ENCODE data around the gene MSI2.

MSI2 gene

GRCh38 chr17:57266902-57267311 lies 10.6 kb downstream of the MSI2 start:
- POLR2A ChIA-PET = no interaction called here
- TF ChIP-seq SUZ12 (IDR thresholded peaks at IDR 0.05) (no peak), FOXM1 (IDR thresholded peaks at IDR 0.05; ENCODE audit: borderline replicate concordance) (no peak), FOXA1 (IDR thresholded peaks at IDR 0.05) (no peak), PKNOX1 (IDR thresholded peaks at IDR 0.05) (no peak), SP1 (IDR thresholded peaks at IDR 0.05) (no peak), ZNF384 (IDR thresholded peaks at IDR 0.05) (no peak), CTBP1 (IDR thresholded peaks at IDR 0.05; ENCODE audit: borderline replicate concordance) (no peak), HDGF (IDR thresholded peaks at IDR 0.05; ENCODE audit: borderline replicate concordance) (no peak), TARDBP (IDR thresholded peaks at IDR 0.05) (no peak), L3MBTL2 (conservative IDR thresholded peaks at IDR 0.05) (no peak), NFRKB (IDR thresholded peaks at IDR 0.05) (no peak), LEF1 (IDR thresholded peaks at IDR 0.05; ENCODE audit: borderline replicate concordance) (no peak), ELF4 (IDR thresholded peaks at IDR 0.05) (no peak), ARNT (IDR thresholded peaks at IDR 0.05) (no peak), BHLHE40 (IDR thresholded peaks at IDR 0.05; ENCODE audit: borderline replicate concordance) (no peak), FOXK2 (IDR thresholded peaks at IDR 0.05) (no peak)
- CTCF ChIA-PET = interaction anchor here (0.6 kb wide), 1 partner anchor 17 kb away, joined by 4 read pairs; no protein-coding TSS in a partner anchor
- no peak for DNase-seq (ENCODE audit: extremely low spot score)

- TF ChIP-seq LEF1 (IDR thresholded peaks at IDR 0.05; ENCODE audit: borderline replicate concordance) = no peak
- no peak for TF ChIP-seq L3MBTL2 (conservative IDR thresholded peaks at IDR 0.05)
- no peak for TF ChIP-seq NFRKB (IDR thresholded peaks at IDR 0.05)
- no peak for TF ChIP-seq ELF4 (IDR thresholded peaks at IDR 0.05)
- TF ChIP-seq BHLHE40 (IDR thresholded peaks at IDR 0.05; ENCODE audit: borderline replicate concordance) = no peak
- TF ChIP-seq CTBP1 (IDR thresholded peaks at IDR 0.05; ENCODE audit: borderline replicate concordance) = no peak
- TF ChIP-seq HDGF (IDR thresholded peaks at IDR 0.05; ENCODE audit: borderline replicate concordance) = no peak
- TF ChIP-seq PKNOX1 (IDR thresholded peaks at IDR 0.05) = no peak
- no peak for TF ChIP-seq ZNF384 (IDR thresholded peaks at IDR 0.05)
- TF ChIP-seq FOXM1 (IDR thresholded peaks at IDR 0.05; ENCODE audit: borderline replicate concordance) = no peak
- TF ChIP-seq TARDBP (IDR thresholded peaks at IDR 0.05) = no peak
- TF ChIP-seq SUZ12 (IDR thresholded peaks at IDR 0.05) = no peak
- no peak for TF ChIP-seq FOXK2 (IDR thresholded peaks at IDR 0.05)
- no peak for TF ChIP-seq SP1 (IDR thresholded peaks at IDR 0.05)
- no peak for TF ChIP-seq ARNT (IDR thresholded peaks at IDR 0.05)
- no peak for TF ChIP-seq FOXA1 (IDR thresholded peaks at IDR 0.05)
- CTCF ChIA-PET = no interaction called here
- DNase-seq (ENCODE audit: extremely low spot score) = no peak
- POLR2A ChIA-PET = interaction anchor here (1.5 kb wide), 1 partner anchor 11 kb away, joined by 4 read pairs; no protein-coding TSS in a partner anchor
Observed at GRCh38 chr17:57268181-57268580, 11.9 kb downstream of the MSI2 start.

GRCh38 chr17:57269052-57269451 lies 12.7 kb downstream of the MSI2 start:
- CTCF ChIA-PET = no interaction called here

DNA sequence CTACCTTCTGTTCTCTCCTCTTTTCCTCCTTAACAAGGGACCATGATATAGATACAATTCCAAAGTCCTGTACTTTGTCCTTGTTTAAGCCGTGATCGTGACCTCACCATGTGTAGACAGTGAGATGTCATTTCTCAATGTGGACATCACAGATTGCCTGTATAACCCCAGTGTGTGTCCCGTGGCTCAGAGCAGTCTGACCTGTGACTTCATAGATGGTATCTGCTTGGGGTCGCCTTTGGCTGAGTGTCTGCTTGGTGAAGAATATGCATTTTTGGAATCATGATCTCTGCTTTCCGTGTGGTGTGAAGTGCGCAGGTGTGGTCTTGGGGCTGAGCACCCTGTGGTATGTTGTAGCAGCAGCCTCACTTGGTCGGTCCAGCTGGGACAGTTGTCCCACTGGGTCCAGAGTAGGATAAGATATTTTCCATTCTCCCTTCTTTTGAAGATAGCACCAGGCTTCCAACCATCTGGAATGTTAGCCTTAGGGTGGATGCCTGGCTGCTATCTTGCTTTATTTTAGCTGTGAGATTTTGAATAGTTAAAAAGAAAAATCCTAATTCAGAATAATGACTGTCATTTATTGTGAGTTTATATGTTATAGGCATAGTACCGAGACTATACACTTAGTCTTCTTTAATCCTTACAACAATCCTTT lies 13.4 kb downstream of the MSI2 start:
- CTCF ChIA-PET = interaction anchor here (1.8 kb wide), 1 partner anchor 13 kb away, joined by 3 read pairs; no protein-coding TSS in a partner anchor
- DNase-seq (ENCODE audit: extremely low spot score) = no peak
- TF ChIP-seq ZNF384 (IDR thresholded peaks at IDR 0.05) = no peak
- no peak for TF ChIP-seq CTBP1 (IDR thresholded peaks at IDR 0.05; ENCODE audit: borderline replicate concordance)
- no peak for TF ChIP-seq ELF4 (IDR thresholded peaks at IDR 0.05)
- POLR2A ChIA-PET = interaction anchor here (1.5 kb wide), 1 partner anchor 12 kb away, joined by 4 read pairs; no protein-coding TSS in a partner anchor

More at GRCh38 chr17:57269052-57269451, 12.7 kb downstream of the MSI2 start:
- no peak for TF ChIP-seq TARDBP (IDR thresholded peaks at IDR 0.05)
- no peak for TF ChIP-seq CTBP1 (IDR thresholded peaks at IDR 0.05; ENCODE audit: borderline replicate concordance)
- no peak for TF ChIP-seq HDGF (IDR thresholded peaks at IDR 0.05; ENCODE audit: borderline replicate concordance)
- TF ChIP-seq SP1 (IDR thresholded peaks at IDR 0.05) = no peak
- no peak for TF ChIP-seq FOXA1 (IDR thresholded peaks at IDR 0.05)
- no peak for TF ChIP-seq ELF4 (IDR thresholded peaks at IDR 0.05)
- no peak for TF ChIP-seq L3MBTL2 (conservative IDR thresholded peaks at IDR 0.05)
- no peak for TF ChIP-seq NFRKB (IDR thresholded peaks at IDR 0.05)
- no peak for TF ChIP-seq LEF1 (IDR thresholded peaks at IDR 0.05; ENCODE audit: borderline replicate concordance)
- no peak for TF ChIP-seq FOXK2 (IDR thresholded peaks at IDR 0.05)
- TF ChIP-seq SUZ12 (IDR thresholded peaks at IDR 0.05) = no peak
- TF ChIP-seq ZNF384 (IDR thresholded peaks at IDR 0.05) = no peak
- no peak for TF ChIP-seq BHLHE40 (IDR thresholded peaks at IDR 0.05; ENCODE audit: borderline replicate concordance)
- no peak for TF ChIP-seq ARNT (IDR thresholded peaks at IDR 0.05)
- TF ChIP-seq PKNOX1 (IDR thresholded peaks at IDR 0.05) = no peak
- no peak for TF ChIP-seq FOXM1 (IDR thresholded peaks at IDR 0.05; ENCODE audit: borderline replicate concordance)
- no peak for DNase-seq (ENCODE audit: extremely low spot score)
- POLR2A ChIA-PET = interaction anchor here (1.5 kb wide), 1 partner anchor 12 kb away, joined by 4 read pairs; no protein-coding TSS in a partner anchor

GRCh38 chr17:57270801-57271245 lies 14.5 kb downstream of the MSI2 start:
- ChIA-PET POLR2A (interaction anchor here (0.9 kb wide), 1 partner anchor 14 kb away, joined by 3 read pairs; the partner anchor contains the start of gene MSI2), CTCF (interaction anchor here (1.8 kb wide), 1 partner anchor 11 kb away, joined by 3 read pairs; no protein-coding TSS in a partner anchor)
- no peak for DNase-seq (ENCODE audit: extremely low spot score)
- TF ChIP-seq ARNT (IDR thresholded peaks at IDR 0.05) (no peak), PKNOX1 (IDR thresholded peaks at IDR 0.05) (no peak), ELF4 (IDR thresholded peaks at IDR 0.05) (no peak), TARDBP (IDR thresholded peaks at IDR 0.05) (no peak)

All from HEK293T (cell line).